ENCODE results near the gene PASD1.

DNA sequence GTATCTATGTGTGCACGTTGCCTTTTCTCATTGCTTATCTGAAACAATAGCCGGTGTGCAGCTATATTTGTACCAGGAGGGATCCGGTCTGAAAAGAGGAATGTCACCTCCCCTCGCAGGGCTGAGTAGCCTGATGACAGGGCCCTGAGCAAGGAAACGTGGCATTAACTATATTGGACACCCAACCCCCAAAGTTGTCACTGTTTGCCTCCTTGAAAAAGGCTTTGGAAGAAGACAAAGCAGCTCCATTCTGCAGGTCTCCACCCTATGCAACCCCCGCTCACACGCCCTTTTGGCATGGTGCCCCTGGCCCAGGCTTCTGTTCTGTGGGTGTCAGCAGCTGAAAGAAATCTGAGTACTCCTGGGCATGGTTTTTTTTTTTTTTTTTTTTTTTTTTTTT is 140.0 kb downstream of the PASD1 start:
- TF ChIP-seq, protein P1, sequence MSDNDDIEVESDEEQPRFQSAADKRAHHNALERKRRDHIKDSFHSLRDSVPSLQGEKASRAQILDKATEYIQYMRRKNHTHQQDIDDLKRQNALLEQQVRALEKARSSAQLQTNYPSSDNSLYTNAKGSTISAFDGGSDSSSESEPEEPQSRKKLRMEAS (IDR thresholded peaks at IDR 0.05; ENCODE audit: low read depth), result no peak
- TF ChIP-seq TCF12 (IDR thresholded peaks at IDR 0.05) (no peak), RCOR1 (IDR thresholded peaks at IDR 0.05; ENCODE audit: low read length) (no peak), POLR2AphosphoS5 (IDR thresholded peaks at IDR 0.05; ENCODE audit: low read depth, low read length) (no peak), EP300 (IDR thresholded peaks at IDR 0.05; ENCODE audit: borderline replicate concordance in 1 of 2, low read depth in 1 of 2, low read length in 1 of 2) (no peak)
- TF ChIP-seq, protein P2, sequence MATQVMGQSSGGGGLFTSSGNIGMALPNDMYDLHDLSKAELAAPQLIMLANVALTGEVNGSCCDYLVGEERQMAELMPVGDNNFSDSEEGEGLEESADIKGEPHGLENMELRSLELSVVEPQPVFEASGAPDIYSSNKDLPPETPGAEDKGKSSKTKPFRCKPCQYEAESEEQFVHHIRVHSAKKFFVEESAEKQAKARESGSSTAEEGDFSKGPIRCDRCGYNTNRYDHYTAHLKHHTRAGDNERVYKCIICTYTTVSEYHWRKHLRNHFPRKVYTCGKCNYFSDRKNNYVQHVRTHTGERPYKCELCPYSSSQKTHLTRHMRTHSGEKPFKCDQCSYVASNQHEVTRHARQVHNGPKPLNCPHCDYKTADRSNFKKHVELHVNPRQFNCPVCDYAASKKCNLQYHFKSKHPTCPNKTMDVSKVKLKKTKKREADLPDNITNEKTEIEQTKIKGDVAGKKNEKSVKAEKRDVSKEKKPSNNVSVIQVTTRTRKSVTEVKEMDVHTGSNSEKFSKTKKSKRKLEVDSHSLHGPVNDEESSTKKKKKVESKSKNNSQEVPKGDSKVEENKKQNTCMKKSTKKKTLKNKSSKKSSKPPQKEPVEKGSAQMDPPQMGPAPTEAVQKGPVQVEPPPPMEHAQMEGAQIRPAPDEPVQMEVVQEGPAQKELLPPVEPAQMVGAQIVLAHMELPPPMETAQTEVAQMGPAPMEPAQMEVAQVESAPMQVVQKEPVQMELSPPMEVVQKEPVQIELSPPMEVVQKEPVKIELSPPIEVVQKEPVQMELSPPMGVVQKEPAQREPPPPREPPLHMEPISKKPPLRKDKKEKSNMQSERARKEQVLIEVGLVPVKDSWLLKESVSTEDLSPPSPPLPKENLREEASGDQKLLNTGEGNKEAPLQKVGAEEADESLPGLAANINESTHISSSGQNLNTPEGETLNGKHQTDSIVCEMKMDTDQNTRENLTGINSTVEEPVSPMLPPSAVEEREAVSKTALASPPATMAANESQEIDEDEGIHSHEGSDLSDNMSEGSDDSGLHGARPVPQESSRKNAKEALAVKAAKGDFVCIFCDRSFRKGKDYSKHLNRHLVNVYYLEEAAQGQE (IDR thresholded peaks at IDR 0.05; ENCODE audit: low read depth, low read length), result no peak
- TF ChIP-seq, protein P3, sequence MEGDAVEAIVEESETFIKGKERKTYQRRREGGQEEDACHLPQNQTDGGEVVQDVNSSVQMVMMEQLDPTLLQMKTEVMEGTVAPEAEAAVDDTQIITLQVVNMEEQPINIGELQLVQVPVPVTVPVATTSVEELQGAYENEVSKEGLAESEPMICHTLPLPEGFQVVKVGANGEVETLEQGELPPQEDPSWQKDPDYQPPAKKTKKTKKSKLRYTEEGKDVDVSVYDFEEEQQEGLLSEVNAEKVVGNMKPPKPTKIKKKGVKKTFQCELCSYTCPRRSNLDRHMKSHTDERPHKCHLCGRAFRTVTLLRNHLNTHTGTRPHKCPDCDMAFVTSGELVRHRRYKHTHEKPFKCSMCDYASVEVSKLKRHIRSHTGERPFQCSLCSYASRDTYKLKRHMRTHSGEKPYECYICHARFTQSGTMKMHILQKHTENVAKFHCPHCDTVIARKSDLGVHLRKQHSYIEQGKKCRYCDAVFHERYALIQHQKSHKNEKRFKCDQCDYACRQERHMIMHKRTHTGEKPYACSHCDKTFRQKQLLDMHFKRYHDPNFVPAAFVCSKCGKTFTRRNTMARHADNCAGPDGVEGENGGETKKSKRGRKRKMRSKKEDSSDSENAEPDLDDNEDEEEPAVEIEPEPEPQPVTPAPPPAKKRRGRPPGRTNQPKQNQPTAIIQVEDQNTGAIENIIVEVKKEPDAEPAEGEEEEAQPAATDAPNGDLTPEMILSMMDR (IDR thresholded peaks at IDR 0.05), result no peak

All from SK-N-SH (cell line).